PC-3 (cell line): ENCODE results near the gene LY6G6F. TPM values are rescaled to one million over a fixed set of nuclear protein-coding genes. Genes with fewer than 3 reads are reported as not detected.

Source experiments
- ATAC-seq: fragments of 200-7000 bp; cut with Tn5 transposase; 2 replicates; pipeline ENCODE4 v1.9.1; 2020; ENCODE audit warnings: mild to moderate bottlenecking, moderate library complexity
- BruUV-seq: library from RNA; stranded (reverse); fragments of 400-500 nt; replicated peaks from 2 replicates; lab custom pipeline; 2021; lab: Mats Ljungman, UMichigan
- CTCF ChIA-PET: fragments of 300-600 bp; sonication (Branson Sonifier 250); formaldehyde crosslinking; loops from one replicate; lab custom pipeline; 2022; ENCODE audit warnings: antibody characterized with exemption; lab: Charles Lee
- POLR2A ChIA-PET: fragments of 300-600 bp; sonication (Branson Sonifier 250); formaldehyde crosslinking; loops from one replicate; lab custom pipeline; 2022; ENCODE audit warnings: antibody characterized with exemption; ENCODE audit not compliant: unreplicated experiment; lab: Charles Lee
- DNase-seq: peaks from one replicate; pipeline ENCODE4 v3.0.0-alpha.2; 2015
- H2AFZ ChIP-seq: fragments of 300-600 bp; sonication (generic); 2 replicates; pipeline ENCODE4 v1.6.0; 2016; ENCODE audit warnings: antibody characterized with exemption, low read length
- H3F3A ChIP-seq: fragments of 300-600 bp; sonication (generic); one replicate; pipeline ENCODE4 v1.6.0; 2017; ENCODE audit warnings: antibody characterized with exemption, low read length, control low read depth, mild to moderate bottlenecking; ENCODE audit not compliant: unreplicated experiment
- H3K27ac ChIP-seq: fragments of 300-600 bp; sonication (generic); 2 replicates; pipeline ENCODE4 v1.5.1; 2016; ENCODE audit warnings: mild to moderate bottlenecking, low read length
- H3K27me3 ChIP-seq: fragments of 300-600 bp; sonication (generic); 2 replicates; pipeline ENCODE4 v1.6.1; 2016; ENCODE audit warnings: low read length, mixed read lengths
- H3K36me3 ChIP-seq: fragments of 300-600 bp; sonication (generic); 2 replicates; pipeline ENCODE4 v1.6.1; 2016; ENCODE audit warnings: low read depth, mixed run types, low read length, mixed read lengths
- H3K4me1 ChIP-seq: fragments of 300-600 bp; sonication (generic); 2 replicates; pipeline ENCODE4 v1.5.1; 2016; ENCODE audit warnings: low read length; ENCODE audit not compliant: insufficient read depth
- H3K4me2 ChIP-seq: fragments of 300-600 bp; sonication (generic); 2 replicates; pipeline ENCODE4 v1.6.0; 2016; ENCODE audit warnings: low read length
- H3K4me3 ChIP-seq: fragments of 300-600 bp; sonication (generic); 2 replicates; pipeline ENCODE4 v1.5.1; 2016; ENCODE audit warnings: mild to moderate bottlenecking, low read length, mixed read lengths
- H3K79me2 ChIP-seq: fragments of 300-600 bp; sonication (generic); 2 replicates; pipeline ENCODE4 v1.6.1; 2017; ENCODE audit warnings: low read length, mixed read lengths
- H3K9ac ChIP-seq: fragments of 300-600 bp; sonication (generic); 2 replicates; pipeline ENCODE4 v1.6.0; 2016; ENCODE audit warnings: mild to moderate bottlenecking, low read length
- H3K9me2 ChIP-seq: fragments of 300-600 bp; sonication (generic); replicated peaks from 2 replicates; pipeline ENCODE4 v1.6.1; 2016; ENCODE audit warnings: mixed run types, low read length, mixed read lengths
- H3K9me3 ChIP-seq: fragments of 300-600 bp; sonication (generic); 2 replicates; pipeline ENCODE4 v1.6.1; 2016; ENCODE audit warnings: low read length, mixed read lengths
- H4K20me1 ChIP-seq: fragments of 300-600 bp; sonication (generic); 2 replicates; pipeline ENCODE4 v1.6.1; 2016; ENCODE audit warnings: low read length, mixed read lengths
- CTCF ChIP-seq: fragments of 300-600 bp; sonication (generic); conservative IDR thresholded peaks from 2 replicates; pipeline ENCODE4 v1.5.1; 2017; ENCODE audit warnings: antibody characterized with exemption, low read depth, mild to moderate bottlenecking, low read length
- EZH2 ChIP-seq: fragments of 300-600 bp; sonication (generic); IDR thresholded peaks from one replicate; pipeline ENCODE4 v1.6.1; 2017; ENCODE audit warnings: antibody characterized with exemption, mild to moderate bottlenecking, low read length; ENCODE audit not compliant: unreplicated experiment
- EZH2phosphoT487 ChIP-seq: fragments of 300-600 bp; sonication (generic); IDR thresholded peaks from 2 replicates; pipeline ENCODE4 v1.6.1; 2018; ENCODE audit warnings: mild to moderate bottlenecking, antibody characterized with exemption, low read length, borderline replicate concordance
- intact Hi-C: fragments of 100-400 bp; cut with micrococcal nuclease; formaldehyde crosslinking; loops from 2 replicates; pipeline ENCODE4 v1.9.0; 2023
- total RNA-seq: library from RNA; depleted of rRNA; stranded (reverse); fragments of >200 nt; gene quantifications from 2 replicates; pipeline ENCODE4 v1.2.3, GENCODE V29; 2014

The LY6G6F gene
- total RNA-seq, 1 experiment from 2014 or later, result not detected

- H3F3A ChIP-seq, result no peaks in the 10 kb centered on the region
- H3K4me3 ChIP-seq, result no peak overlapping the region
- BruUV-seq, result no TSS peak
- peaks cover 1% of the 10 kb centered on the region; the same call in 1 of the 2 replicates for H3K36me3 ChIP-seq
- no peaks in the 10 kb centered on the region for H3K9me3 ChIP-seq
- H3K27me3 ChIP-seq, result no peaks in the 10 kb centered on the region
- H3K9me2 ChIP-seq, result no peaks in the 10 kb centered on the region
- no peak overlapping the region for H3K4me2 ChIP-seq
- ChIA-PET POLR2A (interaction anchor here (0.7 kb wide), 1 partner anchor 24 kb away, joined by 21 read pairs; no protein-coding TSS in a partner anchor), CTCF (no interaction called here)
- no peaks in the 10 kb centered on the region for H4K20me1 ChIP-seq
- H3K4me1 ChIP-seq, result no peaks in the 10 kb centered on the region
- H3K79me2 ChIP-seq, result no peaks in the 10 kb centered on the region
- intact Hi-C loops, result no loop called here
- no peak overlapping the region for H3K9ac ChIP-seq
- no peak for ATAC-seq
- no peak overlapping the region for H2AFZ ChIP-seq
- DNase-seq, result no peak
- TF ChIP-seq EZH2phosphoT487 (no peak), CTCF (no peak), EZH2 (no peak)
- H3K27ac ChIP-seq, result no peak overlapping the region
These were observed 19.1 kb downstream of the LY6G6F start for GRCh38 chr6:31725502-31726350.

- no peaks in the 10 kb centered on the region for H3K9me3 ChIP-seq
- H3K4me1 ChIP-seq, result no peaks in the 10 kb centered on the region
- H4K20me1 ChIP-seq, result no peaks in the 10 kb centered on the region
- H3K79me2 ChIP-seq, result no peaks in the 10 kb centered on the region
- no peak overlapping the region for H3K4me3 ChIP-seq
- H2AFZ ChIP-seq, result no peak overlapping the region
- H3K27ac ChIP-seq, result no peak overlapping the region
- no peak overlapping the region for H3K9ac ChIP-seq
- TF ChIP-seq EZH2phosphoT487 (no peak), EZH2 (no peak), CTCF (no peak)
- ChIA-PET CTCF (no interaction called here), POLR2A (no interaction called here)
- BruUV-seq, result no TSS peak
- intact Hi-C loops, result no loop called here
- no peaks in the 10 kb centered on the region for H3K27me3 ChIP-seq
- no peaks in the 10 kb centered on the region for H3K9me2 ChIP-seq
- no peak overlapping the region for H3K4me2 ChIP-seq
- DNase-seq (no peak), ATAC-seq (no peak)
- H3F3A ChIP-seq, result peaks cover 4% of the 10 kb centered on the region
- H3K36me3 ChIP-seq, result peaks cover 15% of the 10 kb centered on the region
These were observed 20.5 kb downstream of the LY6G6F start for GRCh38 chr6:31727034-31727716.
